Measurements from ENCODE around the gene CENPO.

Gene CENPO

DNA sequence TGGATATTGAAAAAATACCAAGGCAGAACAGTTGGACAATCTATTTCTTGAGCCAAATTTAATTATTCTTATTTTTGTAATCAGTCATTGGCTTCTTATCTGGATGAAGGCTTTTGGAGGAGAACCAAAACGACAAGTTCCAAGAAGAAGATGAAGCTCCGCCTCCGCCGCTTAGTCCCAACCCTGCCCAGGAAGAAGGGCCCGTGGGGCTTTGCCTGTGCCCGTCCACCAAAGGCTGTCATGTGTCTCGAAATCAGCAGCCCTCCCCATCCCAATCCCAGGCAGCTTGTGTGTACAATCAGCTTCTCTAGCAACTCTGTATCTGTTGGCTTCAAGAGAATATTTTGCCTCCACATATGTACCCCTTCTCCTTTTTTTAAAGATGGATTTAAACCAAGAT is 24.6 kb upstream of the CENPO start:
- no peak overlapping the region for H3K27ac ChIP-seq
- H3K4me3 ChIP-seq, result no peak overlapping the region
- DNase-seq (ENCODE audit: low spot score), result no peak
- TF ChIP-seq CTCF (IDR thresholded peaks at IDR 0.05), result no peak

DNA sequence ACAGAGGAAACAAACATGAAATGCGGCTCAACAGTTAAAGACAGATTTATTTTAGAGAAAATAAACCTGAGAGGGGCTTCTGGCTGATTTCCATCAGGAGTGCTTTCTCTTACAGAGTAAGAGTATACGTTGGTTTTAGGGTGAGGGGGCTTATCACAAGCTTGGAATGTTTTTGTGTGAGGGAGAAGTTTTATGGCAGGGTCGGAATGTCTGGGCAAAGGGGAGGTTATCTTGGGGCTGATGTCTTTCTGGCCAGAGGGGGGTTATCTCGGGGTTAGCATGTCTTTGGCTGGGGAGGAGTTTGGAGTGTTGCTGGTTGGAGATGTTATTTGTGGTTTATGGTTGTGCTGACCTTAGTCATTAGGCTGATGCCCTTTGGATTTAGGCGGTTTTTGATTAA is 22.2 kb upstream of the CENPO start:
- Histone ChIP-seq H3K4me3 (no peak overlapping the region), H3K27ac (no peak overlapping the region)
- TF ChIP-seq CTCF (IDR thresholded peaks at IDR 0.05), result no peak
- DNase-seq (ENCODE audit: low spot score), result no peak

DNA sequence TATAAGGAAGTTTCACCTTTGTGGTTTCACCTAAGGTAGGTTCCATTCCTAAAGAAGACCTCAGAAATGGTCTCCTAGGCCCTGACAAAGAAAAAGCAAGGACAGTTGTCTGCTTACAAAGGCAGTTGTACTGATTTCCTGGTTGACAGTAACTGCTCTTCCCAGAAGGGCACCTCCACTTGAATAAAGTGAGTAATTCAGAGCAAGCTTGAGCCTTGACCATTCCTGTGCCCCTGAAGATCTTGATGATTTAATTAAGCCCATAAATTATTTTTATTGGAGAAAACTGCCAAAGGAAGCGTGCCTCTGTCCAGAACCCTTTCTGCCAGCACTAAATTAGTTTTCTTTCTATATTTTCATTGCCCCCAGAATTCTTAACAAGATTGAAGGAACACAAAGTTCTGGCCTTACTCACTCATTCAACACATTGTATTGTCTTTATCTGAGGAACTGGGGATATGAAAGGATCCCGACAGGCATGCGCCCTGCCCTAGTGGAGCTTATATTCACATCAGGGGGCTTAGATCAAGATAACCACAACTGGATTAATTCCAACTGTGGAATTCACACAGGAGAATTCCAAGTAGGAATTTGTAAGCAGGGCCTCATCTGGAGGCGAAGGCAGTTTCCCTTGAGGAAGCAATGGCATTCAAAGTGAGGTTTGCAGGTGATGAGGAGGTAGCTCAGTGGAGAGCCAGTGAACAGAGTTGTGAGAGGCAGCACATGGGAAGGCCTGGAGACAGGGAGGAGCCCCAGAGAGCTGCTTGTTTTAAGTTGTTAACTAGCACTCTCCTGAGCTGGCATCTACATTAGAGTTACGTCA is 21.2 kb upstream of the CENPO start:
- no peak for TF ChIP-seq CTCF (IDR thresholded peaks at IDR 0.05)
- DNase-seq (ENCODE audit: low spot score), result no peak
- Histone ChIP-seq H3K4me3 (no peak overlapping the region), H3K27ac (no peak overlapping the region)

DNA sequence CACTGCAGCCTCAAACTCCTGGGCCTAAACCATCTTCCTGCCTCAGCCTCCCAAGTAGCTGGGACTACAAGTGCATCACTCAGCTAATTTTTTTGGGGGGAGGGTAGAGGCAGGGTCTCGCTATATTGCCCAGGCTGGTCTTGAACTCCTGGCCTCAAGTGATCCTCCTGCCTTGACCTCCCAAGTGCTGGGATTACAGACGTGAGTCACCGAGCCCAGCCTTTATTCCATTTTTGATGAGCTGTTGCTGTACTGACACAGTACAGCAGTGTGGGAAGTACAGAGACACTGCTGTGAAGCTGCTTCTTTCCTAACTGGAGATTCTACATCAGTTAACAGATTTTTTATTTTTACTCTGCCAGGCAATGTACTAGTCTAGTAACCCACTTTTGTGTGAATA is 18.9 kb upstream of the CENPO start:
- DNase-seq (ENCODE audit: low spot score), result no peak
- TF ChIP-seq CTCF (IDR thresholded peaks at IDR 0.05), result no peak
- Histone ChIP-seq H3K27ac (no peak overlapping the region), H3K4me3 (no peak overlapping the region)

DNA sequence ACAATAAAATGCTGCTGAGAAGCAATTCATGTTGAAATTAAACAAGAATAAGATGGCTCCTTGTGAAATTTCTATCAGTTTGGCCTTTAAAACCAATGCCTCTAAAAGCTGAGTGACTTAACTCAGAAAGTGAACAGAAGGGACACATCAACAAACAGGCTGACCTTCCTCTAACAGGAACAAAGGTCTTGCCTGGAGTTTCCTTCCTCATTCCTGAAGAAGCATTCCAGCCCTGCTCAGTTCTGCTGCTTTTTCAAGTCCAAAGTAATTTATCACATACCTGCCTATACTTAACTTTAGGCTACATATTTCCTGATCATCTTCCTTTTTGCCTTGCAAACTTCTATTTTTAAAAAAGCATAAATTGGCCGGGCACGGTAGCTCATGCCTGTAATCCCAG is 14.1 kb upstream of the CENPO start:
- no peak for DNase-seq (ENCODE audit: low spot score)
- TF ChIP-seq CTCF (IDR thresholded peaks at IDR 0.05), result no peak
- Histone ChIP-seq H3K4me3 (no peak overlapping the region), H3K27ac (no peak overlapping the region)

DNA sequence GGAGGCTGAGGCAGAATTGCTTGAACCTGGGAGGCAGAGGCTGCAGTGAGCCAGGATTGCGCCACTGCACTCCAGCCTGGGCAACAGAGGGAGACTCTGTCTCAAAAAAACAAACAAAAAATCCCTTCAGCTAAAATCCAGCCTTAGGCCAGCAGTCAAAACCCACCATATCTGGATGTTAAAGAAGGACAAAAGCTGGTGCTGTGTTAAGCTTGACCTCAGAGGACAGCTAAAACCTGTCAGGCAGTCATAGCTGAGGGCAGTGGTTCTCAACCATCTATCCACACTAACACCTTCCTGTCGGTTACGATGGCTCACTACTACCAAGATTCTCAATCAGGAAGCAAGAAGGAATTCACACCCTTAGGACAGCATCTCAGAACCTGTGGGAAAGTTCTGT is 9.6 kb upstream of the CENPO start:
- Histone ChIP-seq H3K27ac (no peak overlapping the region), H3K4me3 (no peak overlapping the region)
- TF ChIP-seq CTCF (IDR thresholded peaks at IDR 0.05), result no peak
- DNase-seq (ENCODE audit: low spot score), result no peak

GRCh38 chr2:24785671-24786321 is 7.4 kb upstream of the CENPO start:
- Histone ChIP-seq H3K27ac (no peak overlapping the region), H3K4me3 (no peak overlapping the region)
- no peak for TF ChIP-seq CTCF (IDR thresholded peaks at IDR 0.05)
- DNase-seq (ENCODE audit: low spot score), result no peak
